Psoas muscle (tissue), 8 donors: ENCODE measurements around the gene UBR3. TPM values are rescaled to one million over a fixed set of nuclear protein-coding genes. Genes with fewer than 3 reads are reported as not detected.
"Not testable (repeated sequence)": the region's sequence is repeated elsewhere in the genome, so short reads cannot be mapped to it uniquely, and the experiment has no call there.

ENCODE experiments used
- ATAC-seq, 4 donors: fragments of 200-7000 bp; cut with Tn5 transposase; one replicate each; pipeline ENCODE4 v1.9.1; 2020; ENCODE audit warnings: moderate library complexity in 3 of 4, mild to moderate bottlenecking in 2 of 4
- DNase-seq, 2 donors: peaks; one replicate each; pipeline ENCODE4 v3.0.0-alpha.2; 2020
- H3K27ac ChIP-seq: fragments of 200-600 bp; one replicate; pipeline ENCODE4 v1.8.0; 2022
- H3K27me3 ChIP-seq, 3 donors: fragments of 200-600 bp in 1 of 3; one replicate each; pipeline versions ENCODE4 v1.6.1 to v1.8.0; 2013 to 2022; ENCODE audit warnings: low read length in 2 of 3, mild to moderate bottlenecking in 2 of 3, moderate library complexity in 1 of 3; ENCODE audit not compliant: insufficient read depth in 3 of 3
- H3K36me3 ChIP-seq, 2 donors: fragments of 200-600 bp in 1 of 2; one replicate each; pipeline versions ENCODE4 v1.6.1 to v1.8.0; 2013 to 2022; ENCODE audit warnings: low read depth in 1 of 2, mild to moderate bottlenecking in 1 of 2, moderate library complexity in 1 of 2; ENCODE audit not compliant: insufficient read depth in 1 of 2
- H3K4me1 ChIP-seq: fragments of 200-600 bp; one replicate; pipeline ENCODE4 v1.8.0; 2022
- H3K4me3 ChIP-seq: fragments of 200-600 bp; one replicate; pipeline ENCODE4 v1.8.0; 2022; ENCODE audit warnings: mild to moderate bottlenecking
- H3K9me3 ChIP-seq: fragments of 200-600 bp; one replicate; pipeline ENCODE4 v1.8.0; 2022
- CTCF ChIP-seq: fragments of 200-600 bp; IDR thresholded peaks from one replicate; pipeline ENCODE4 v1.8.0; 2022; ENCODE audit warnings: antibody characterized with exemption
- WGBS, 3 donors: extraction: QIAGEN DNeasy Blood & Tissue Kit; methylation state at CpG; one replicate each; pipeline versions ENCODE4 v1.1.6 to v1.1.7; 2013; 5-methylcytosine and 5-hydroxymethylcytosine counted together
- intact Hi-C, 2 donors: fragments of 100-400 bp; cut with DNase I; formaldehyde crosslinking; loops; one replicate each; pipeline versions ENCODE4 v1.11.0 to v1.14.2; 2022
- polyA plus RNA-seq, 3 donors: library from polyadenylated mRNA; stranded (reverse); fragments of 200-250 nt; gene quantifications; one replicate each; pipeline ENCODE4 v1.2.3, GENCODE V29; 2013
- total RNA-seq, 4 donors: library from RNA; stranded (reverse); fragmentation: NEBNext Ultra II Directional in 2 of 4; extraction: Animal tissue kit (Norgen Biotek cat#: 25700) in 2 of 4; gene quantifications; one replicate each; pipeline versions ENCODE4 v1.2.1 to v1.2.4, GENCODE V29; 2021 to 2023
- donor health status: healthy with polysubstance abuse.
- donor health status: DM: no; HTN: no; CAD: no; lungs with moderate emphysema.
- donor health status: Bipolar disorder and iron deficiency.
- donor health status: healthy.
- donor health status: DM: yes; HTN: yes; CAD: no.
- donor health status: DM: no; HTN: no; CAD: no.
- donor health status: DM: no; HTN: no; CAD: no.
- donor health status: DM: yes; HTN: yes; CAD: no.

UBR3 gene
- total and polyA plus RNA-seq, 7 donors: 28.7 to 202 (median 160) TPM

- WGBS, 3 donors: 70 to 85% (median 75%) methylated on average over 4 of the region's 4 CpGs
- Histone ChIP-seq H3K36me3 (peaks cover 3 to 87% of the 10 kb centered on the region in 2 donors), H3K4me1 (no peaks in the 10 kb centered on the region), H3K27ac (no peak overlapping the region), H3K4me3 (no peak overlapping the region), H3K27me3 (no peaks in the 10 kb centered on the region), H3K9me3 (no peaks in the 10 kb centered on the region)
- no peak for DNase-seq
- no peak for TF ChIP-seq CTCF
- intact Hi-C loops: no loop called here
- ATAC-seq: no peak
Measured at GRCh38 chr2:169808221-169808620, 19.0 kb upstream of the UBR3 start.

GRCh38 chr2:169815849-169816248 lies 11.4 kb upstream of the UBR3 start:
- Histone ChIP-seq H3K27me3 (no peaks in the 10 kb centered on the region), H3K27ac (no peak overlapping the region), H3K9me3 (no peaks in the 10 kb centered on the region), H3K4me1 (peaks cover 3% of the 10 kb centered on the region), H3K36me3 (peaks cover 2 to 95% of the 10 kb centered on the region in 2 donors), H3K4me3 (no peak overlapping the region)
- DNase-seq: no peak
- ATAC-seq: peak in 2 of 4 donors; percentile 39 to 45
- WGBS, 3 donors: 30 to 54% (median 41%) methylated on average over 1 of the region's 1 CpG
- intact Hi-C loops: no loop called here
- no peak for TF ChIP-seq CTCF

- intact Hi-C loops, H3K4me3 ChIP-seq, ATAC-seq, H3K4me1 ChIP-seq, H3K27ac ChIP-seq, H3K9me3 ChIP-seq, DNase-seq, H3K27me3 ChIP-seq: not testable (repeated sequence)
- H3K36me3 ChIP-seq: peaks cover 2 to 93% of the 10 kb centered on the region in 2 donors
Measured at GRCh38 chr2:169816961-169817360, 10.3 kb upstream of the UBR3 start.

- H3K4me3 ChIP-seq, DNase-seq, H3K27me3 ChIP-seq, H3K27ac ChIP-seq, H3K9me3 ChIP-seq, ATAC-seq, intact Hi-C loops: not testable (repeated sequence)
- Histone ChIP-seq H3K4me1 (peaks cover 13% of the 10 kb centered on the region), H3K36me3 (peaks cover 2 to 91% of the 10 kb centered on the region in 2 donors)
- WGBS, 3 donors: 96 to 97% (median 97%) methylated on average over 6 of the region's 6 CpGs
Measured at GRCh38 chr2:169817369-169817768, 9.9 kb upstream of the UBR3 start.

GRCh38 chr2:169818241-169818640 lies 9.0 kb upstream of the UBR3 start:
- intact Hi-C loops: no loop called here

More at GRCh38 chr2:169818241-169818640, 9.0 kb upstream of the UBR3 start:
- TF ChIP-seq CTCF: no peak
- Histone ChIP-seq H3K27ac (peak overlapping the region; percentile 3), H3K36me3 (peaks cover 2 to 82% of the 10 kb centered on the region in 2 donors), H3K4me1 (peaks cover 19% of the 10 kb centered on the region), H3K9me3 (no peaks in the 10 kb centered on the region), H3K27me3 (no peaks in the 10 kb centered on the region), H3K4me3 (no peak overlapping the region)
- DNase-seq (no peak), ATAC-seq (peak; percentile 24 to 60 (median 40))
